ENCODE measurements around the gene NR2F6.

Gene NR2F6

GRCh38 chr19:17243830-17244617, 1.7 kb downstream of the NR2F6 start:
- no peak overlapping the region for H3K4me3 ChIP-seq (ENCODE audit: low read depth, low read length)
- TF ChIP-seq MAX (IDR thresholded peaks at IDR 0.05; ENCODE audit: low read depth, low read length) (no peak), POLR2A (IDR thresholded peaks at IDR 0.05; ENCODE audit: extremely low read depth, insufficient read length) (no peak), MYC (IDR thresholded peaks at IDR 0.05; ENCODE audit: low read depth, low read length) (no peak), CTCF (IDR thresholded peaks at IDR 0.05; ENCODE audit: low read depth, low read length) (no peak)
- DNase-seq (ENCODE audit: low read depth): no peak

- no peak for DNase-seq (ENCODE audit: low read depth)
- TF ChIP-seq MYC (IDR thresholded peaks at IDR 0.05; ENCODE audit: low read depth, low read length) (no peak), CTCF (IDR thresholded peaks at IDR 0.05; ENCODE audit: low read depth, low read length) (no peak), MAX (IDR thresholded peaks at IDR 0.05; ENCODE audit: low read depth, low read length) (no peak), POLR2A (IDR thresholded peaks at IDR 0.05; ENCODE audit: extremely low read depth, insufficient read length) (no peak)
- H3K4me3 ChIP-seq (ENCODE audit: low read depth, low read length): no peak overlapping the region
Observed at GRCh38 chr19:17243211-17243829, 2.4 kb downstream of the NR2F6 start.

GRCh38 chr19:17242431-17243208, 3.1 kb downstream of the NR2F6 start:
- no peak overlapping the region for H3K4me3 ChIP-seq (ENCODE audit: low read depth, low read length)
- no peak for DNase-seq (ENCODE audit: low read depth)
- TF ChIP-seq CTCF (IDR thresholded peaks at IDR 0.05; ENCODE audit: low read depth, low read length) (no peak), MYC (IDR thresholded peaks at IDR 0.05; ENCODE audit: low read depth, low read length) (no peak), POLR2A (IDR thresholded peaks at IDR 0.05; ENCODE audit: extremely low read depth, insufficient read length) (no peak), MAX (IDR thresholded peaks at IDR 0.05; ENCODE audit: low read depth, low read length) (no peak)

- H3K4me3 ChIP-seq (ENCODE audit: low read depth, low read length): no peak overlapping the region
- no peak for DNase-seq (ENCODE audit: low read depth)
- TF ChIP-seq POLR2A (IDR thresholded peaks at IDR 0.05; ENCODE audit: extremely low read depth, insufficient read length) (no peak), MAX (IDR thresholded peaks at IDR 0.05; ENCODE audit: low read depth, low read length) (no peak), CTCF (IDR thresholded peaks at IDR 0.05; ENCODE audit: low read depth, low read length) (no peak), MYC (IDR thresholded peaks at IDR 0.05; ENCODE audit: low read depth, low read length) (no peak)
Observed at GRCh38 chr19:17240826-17241399, 4.8 kb downstream of the NR2F6 start.

- DNase-seq (ENCODE audit: low read depth): no peak
- TF ChIP-seq POLR2A (IDR thresholded peaks at IDR 0.05; ENCODE audit: extremely low read depth, insufficient read length) (no peak), MYC (IDR thresholded peaks at IDR 0.05; ENCODE audit: low read depth, low read length) (no peak), CTCF (IDR thresholded peaks at IDR 0.05; ENCODE audit: low read depth, low read length) (no peak), MAX (IDR thresholded peaks at IDR 0.05; ENCODE audit: low read depth, low read length) (no peak)
- no peak overlapping the region for H3K4me3 ChIP-seq (ENCODE audit: low read depth, low read length)
Observed at GRCh38 chr19:17240062-17240752, 5.5 kb downstream of the NR2F6 start.

Measured in NB4 (cell line).